HepG2 (cell line): ENCODE measurements around the gene CBX7. TPM values are rescaled to one million over a fixed set of nuclear protein-coding genes. Genes with fewer than 3 reads are reported as not detected.
A peak's percentile ranks its signal among the peaks of the same experiment; 100 is the strongest.

Experiments
- ATAC-seq: fragments of 200-7000 bp; cut with Tn5 transposase; 3 replicates; pipeline ENCODE4 v1.9.1; 2020; ENCODE audit warnings: mild to moderate bottlenecking, moderate library complexity
- BruUV-seq: library from RNA; stranded (reverse); fragments of 400-500 nt; replicated peaks from 2 replicates; lab custom pipeline; 2021; lab: Mats Ljungman, UMichigan
- CTCF ChIA-PET: fragments of 300-600 bp; formaldehyde crosslinking; extraction: SDS; loops from one replicate; lab custom pipeline; 2021; ENCODE audit warnings: low total read pairs, inconsistent platforms, low intra/inter-chr PET ratio; lab: Yijun Ruan, JAX
- POLR2A ChIA-PET: fragments of 350-600 bp; sonication (Branson Sonifier 250); formaldehyde crosslinking; loops from one replicate; lab custom pipeline; 2020; ENCODE audit warnings: antibody characterized with exemption, inconsistent platforms; lab: Yijun Ruan, JAX
- DNase-seq: peaks from one replicate; pipeline ENCODE4 v3.0.0-alpha.2; 2015; ENCODE audit warnings: low spot score
- FAIRE-seq: peaks from 3 replicates; lab custom pipeline; 2011; peaks lifted over from hg19 to GRCh38; lab: Jason Lieb, UNC
- H2AFZ ChIP-seq: one replicate; pipeline ENCODE4 v1.6.1; 2011; ENCODE audit warnings: low read length, inconsistent platforms
- H3K27ac ChIP-seq: fragments of 300-600 bp; 3 replicates; pipeline ENCODE4 v1.8.0; 2011; ENCODE audit warnings: mixed run types, mild to moderate bottlenecking, mixed read lengths, low read length, inconsistent platforms; ENCODE audit not compliant: insufficient read depth; ENCODE audit errors: extremely low read length
- H3K27me3 ChIP-seq, 2 experiments: fragments of 200-600 bp in 1 of 2; 2 replicates in 1 of 2; 3 replicates in 1 of 2; pipeline versions ENCODE4 v1.6.0 to v1.8.0; 2011; ENCODE audit warnings: low read length in 2 of 2, mild to moderate bottlenecking in 2 of 2, moderate library complexity in 2 of 2, inconsistent platforms in 1 of 2; ENCODE audit not compliant: insufficient read depth in 2 of 2, control insufficient read depth in 1 of 2
- H3K36me3 ChIP-seq, 2 experiments: fragments of 200-600 bp in 1 of 2; replicated peaks in 1 of 2; 2 replicates in 1 of 2; 3 replicates in 1 of 2; pipeline versions ENCODE4 v1.5.1 to v1.8.0; 2011; ENCODE audit warnings: low read length in 2 of 2, inconsistent platforms in 1 of 2; ENCODE audit not compliant: insufficient read depth in 2 of 2, control insufficient read depth in 1 of 2
- H3K4me1 ChIP-seq: 2 replicates; pipeline ENCODE4 v1.5.1; 2012; ENCODE audit warnings: low read length, inconsistent platforms; ENCODE audit not compliant: insufficient read depth
- H3K4me2 ChIP-seq: 2 replicates; pipeline ENCODE4 v1.6.0; 2011; ENCODE audit warnings: low read depth, low read length, inconsistent platforms
- H3K4me3 ChIP-seq, 3 experiments: fragments of 200-600 bp in 1 of 3; sonication (generic), shearing (Covaris generic) in 1 of 3; replicated peaks in 1 of 3; 2 replicates each; pipeline ENCODE4 v1.5.1; 2011 to 2016; ENCODE audit warnings: low read length in 3 of 3, inconsistent platforms in 2 of 3, low read depth in 2 of 3, mild to moderate bottlenecking in 2 of 3, control low read depth in 1 of 3, mixed read lengths in 1 of 3; ENCODE audit not compliant: insufficient read depth in 1 of 3
- H3K79me2 ChIP-seq: one replicate; pipeline ENCODE4 v1.6.1; 2011; ENCODE audit warnings: low read length, inconsistent platforms; ENCODE audit not compliant: insufficient read depth
- H3K9ac ChIP-seq: 2 replicates; pipeline ENCODE4 v1.6.0; 2011; ENCODE audit warnings: mild to moderate bottlenecking, low read depth, low read length, inconsistent platforms; ENCODE audit not compliant: insufficient read depth
- H3K9me3 ChIP-seq: 2 replicates; pipeline ENCODE4 v1.5.1; 2012; ENCODE audit warnings: mild to moderate bottlenecking, low read length
- H4K20me1 ChIP-seq: 2 replicates; pipeline ENCODE4 v1.6.0; 2011; ENCODE audit warnings: inconsistent platforms, mild to moderate bottlenecking, low read length, moderate library complexity; ENCODE audit not compliant: insufficient read depth
- BRD4 ChIP-seq: sonication (generic); formaldehyde crosslinking; IDR thresholded peaks from 2 replicates; pipeline ENCODE4 v1.4.0; 2020; ENCODE audit warnings: missing genetic modification reagents
- MTF2 ChIP-seq: sonication (generic); formaldehyde crosslinking; IDR thresholded peaks from 2 replicates; pipeline ENCODE4 v1.5.0; 2020; ENCODE audit warnings: missing genetic modification reagents, borderline replicate concordance
- STAT5B ChIP-seq: sonication (generic); formaldehyde crosslinking; IDR thresholded peaks from 2 replicates; pipeline ENCODE4 v1.4.0; 2020; ENCODE audit warnings: missing genetic modification reagents
- ZNF780A ChIP-seq: sonication (generic); formaldehyde crosslinking; IDR thresholded peaks from 2 replicates; pipeline ENCODE4 v1.8.0; 2022; ENCODE audit warnings: mild to moderate bottlenecking, missing genetic modification reagents, moderate library complexity
- ZNF878 ChIP-seq: sonication (generic); formaldehyde crosslinking; IDR thresholded peaks from 2 replicates; pipeline ENCODE4 v1.8.1; 2023; ENCODE audit warnings: mild to moderate bottlenecking, missing genetic modification reagents, moderate library complexity
- WGBS: methylation state at CpG from one replicate; pipeline ENCODE4 v1.1.6; 2017; ENCODE audit warnings: low lambda C conversion rate; 5-methylcytosine and 5-hydroxymethylcytosine counted together
- in situ Hi-C: cut with HindIII; loops from 2 replicates; pipeline ENCODE4 v1.10.0; 2017; ENCODE audit warnings: low pct_unique_long_range_greater_than_20kb; ENCODE audit not compliant: extremely low pct_ligation_motif_present
- intact Hi-C: fragments of 100-400 bp; cut with micrococcal nuclease; formaldehyde crosslinking; loops from one replicate; pipeline ENCODE4 v1.10.0; 2022; ENCODE audit not compliant: unreplicated experiment
- polyA plus RNA-seq, 8 experiments: library from polyadenylated mRNA; depleted of rRNA in 3 of 8; stranded (reverse) in 7 of 8; unstranded in 1 of 8; fragments of >200 nt; fragmentation: Illumina TruSeq in 4 of 8; extraction: Trizol in 4 of 8; gene quantifications; 2 replicates each; pipeline versions ENCODE4 v1.2.1 to v1.2.3, GENCODE V29; 2011 to 2016; ENCODE audit warnings: low read depth in 4 of 8, missing spikeins in 1 of 8, mixed read lengths in 1 of 8; ENCODE audit not compliant: insufficient read depth in 1 of 8
- total RNA-seq, 5 experiments: library from RNA; depleted of rRNA; stranded (reverse); fragments of >200 nt; fragmentation: Illumina TruSeq; extraction: Trizol; gene quantifications; 2 replicates each; pipeline ENCODE4 v1.2.3, GENCODE V29; 2016; ENCODE audit warnings: low read depth in 1 of 5
- TF ChIP-seq, protein P1 (sequence below): sonication (generic); formaldehyde crosslinking; IDR thresholded peaks from 2 replicates; pipeline ENCODE4 v1.5.0; 2020; ENCODE audit warnings: mild to moderate bottlenecking, missing genetic modification reagents
- TF ChIP-seq, protein P2 (sequence below): sonication (generic); IDR thresholded peaks from 2 replicates; pipeline ENCODE4 v1.6.1; 2016; ENCODE audit warnings: low read depth, borderline replicate concordance
- TF ChIP-seq, protein P3 (sequence below): IDR thresholded peaks from 2 replicates; pipeline ENCODE4 v1.6.1; 2016; ENCODE audit warnings: low read depth
- TF ChIP-seq, protein P4 (sequence below): sonication (generic); formaldehyde crosslinking; IDR thresholded peaks from 2 replicates; pipeline ENCODE4 v1.4.0; 2020; ENCODE audit warnings: missing genetic modification reagents, mild to moderate bottlenecking, borderline replicate concordance
- TF ChIP-seq, protein P5 (sequence below): sonication (generic); formaldehyde crosslinking; conservative IDR thresholded peaks from 2 replicates; pipeline ENCODE4 v1.4.0; 2020; ENCODE audit warnings: missing genetic modification reagents
- TF ChIP-seq, protein P6 (sequence below): sonication (generic); formaldehyde crosslinking; IDR thresholded peaks from 2 replicates; pipeline ENCODE4 v1.8.1; 2023; ENCODE audit warnings: mild to moderate bottlenecking, missing genetic modification reagents

CBX7 gene
- total and polyA plus RNA-seq, 2 of the 13 experiments (the other 11 are each of a cell fraction or from before 2014, with no cell fraction given): 0.35 to 4.9 TPM

DNA sequence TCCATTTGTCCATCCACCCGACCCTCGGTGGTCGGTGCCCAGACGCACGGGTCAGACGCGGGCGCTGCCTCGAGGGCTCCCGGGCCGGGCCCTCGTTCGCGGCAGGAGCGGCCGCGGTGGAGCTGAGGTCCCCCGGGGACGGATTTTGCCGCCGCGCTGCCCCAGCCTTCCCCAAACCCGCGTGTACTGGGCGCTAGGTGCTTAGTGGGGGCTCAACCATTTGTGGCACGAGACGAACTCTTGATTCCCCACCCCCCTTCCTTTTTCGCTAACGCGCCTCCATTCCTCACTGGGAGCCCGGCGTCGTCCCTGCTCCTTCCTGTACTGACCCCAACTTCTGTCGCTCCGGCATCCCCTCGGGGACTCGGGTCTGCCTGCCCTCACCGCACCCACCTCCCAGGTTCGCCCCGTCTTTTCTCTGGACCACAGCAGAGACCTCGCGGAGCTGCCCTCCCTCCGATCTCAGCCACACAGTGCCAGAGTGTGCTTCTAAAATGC, 789 bp upstream of the CBX7 start (continued):
- TF ChIP-seq, protein P1, sequence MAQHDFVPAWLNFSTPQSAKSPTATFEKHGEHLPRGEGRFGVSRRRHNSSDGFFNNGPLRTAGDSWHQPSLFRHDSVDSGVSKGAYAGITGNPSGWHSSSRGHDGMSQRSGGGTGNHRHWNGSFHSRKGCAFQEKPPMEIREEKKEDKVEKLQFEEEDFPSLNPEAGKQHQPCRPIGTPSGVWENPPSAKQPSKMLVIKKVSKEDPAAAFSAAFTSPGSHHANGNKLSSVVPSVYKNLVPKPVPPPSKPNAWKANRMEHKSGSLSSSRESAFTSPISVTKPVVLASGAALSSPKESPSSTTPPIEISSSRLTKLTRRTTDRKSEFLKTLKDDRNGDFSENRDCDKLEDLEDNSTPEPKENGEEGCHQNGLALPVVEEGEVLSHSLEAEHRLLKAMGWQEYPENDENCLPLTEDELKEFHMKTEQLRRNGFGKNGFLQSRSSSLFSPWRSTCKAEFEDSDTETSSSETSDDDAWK: no peak
- TF ChIP-seq, protein P2, sequence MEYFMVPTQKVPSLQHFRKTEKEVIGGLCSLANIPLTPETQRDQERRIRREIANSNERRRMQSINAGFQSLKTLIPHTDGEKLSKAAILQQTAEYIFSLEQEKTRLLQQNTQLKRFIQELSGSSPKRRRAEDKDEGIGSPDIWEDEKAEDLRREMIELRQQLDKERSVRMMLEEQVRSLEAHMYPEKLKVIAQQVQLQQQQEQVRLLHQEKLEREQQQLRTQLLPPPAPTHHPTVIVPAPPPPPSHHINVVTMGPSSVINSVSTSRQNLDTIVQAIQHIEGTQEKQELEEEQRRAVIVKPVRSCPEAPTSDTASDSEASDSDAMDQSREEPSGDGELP: no peak
- TF ChIP-seq MTF2 (CRISPR knock-in tag) (no peak), ZNF878 (CRISPR knock-in tag) (no peak)
- TF ChIP-seq, protein P3, sequence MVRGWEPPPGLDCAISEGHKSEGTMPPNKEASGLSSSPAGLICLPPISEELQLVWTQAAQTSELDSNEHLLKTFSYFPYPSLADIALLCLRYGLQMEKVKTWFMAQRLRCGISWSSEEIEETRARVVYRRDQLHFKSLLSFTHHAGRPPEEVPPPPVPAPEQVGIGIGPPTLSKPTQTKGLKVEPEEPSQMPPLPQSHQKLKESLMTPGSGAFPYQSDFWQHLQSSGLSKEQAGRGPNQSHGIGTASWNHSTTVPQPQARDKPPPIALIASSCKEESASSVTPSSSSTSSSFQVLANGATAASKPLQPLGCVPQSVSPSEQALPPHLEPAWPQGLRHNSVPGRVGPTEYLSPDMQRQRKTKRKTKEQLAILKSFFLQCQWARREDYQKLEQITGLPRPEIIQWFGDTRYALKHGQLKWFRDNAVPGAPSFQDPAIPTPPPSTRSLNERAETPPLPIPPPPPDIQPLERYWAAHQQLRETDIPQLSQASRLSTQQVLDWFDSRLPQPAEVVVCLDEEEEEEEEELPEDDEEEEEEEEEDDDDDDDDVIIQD: no peak
- TF ChIP-seq, all 625 proteins: peak for 11

DNA sequence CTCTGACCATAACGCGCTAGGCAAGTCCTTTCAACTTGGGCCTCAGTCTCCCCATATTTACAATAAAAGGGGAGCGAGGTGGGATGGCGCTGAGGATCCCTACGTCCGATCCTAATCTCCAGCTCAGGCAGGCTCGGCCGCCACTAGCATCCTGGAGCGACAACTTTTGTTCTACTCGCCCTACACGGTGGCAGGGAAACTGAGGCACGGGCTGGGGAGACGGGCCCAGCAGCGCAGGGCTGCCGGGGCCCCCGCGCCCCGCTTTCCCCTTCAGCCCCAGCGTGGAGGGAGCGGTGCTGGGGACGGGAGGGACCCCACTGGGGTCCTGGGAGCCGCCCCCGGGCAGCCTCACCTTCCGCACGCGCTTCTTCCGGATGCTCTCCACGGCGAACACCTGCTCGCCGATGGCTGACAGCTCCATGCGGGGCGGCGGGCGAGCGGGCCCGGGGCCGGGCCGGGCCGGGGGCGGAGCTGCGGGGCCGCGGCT, 413 bp downstream of the CBX7 start:
- Histone ChIP-seq H3K36me3 (no peaks in the 10 kb centered on the region), H3K4me3 (peak overlapping the region; percentile 59 to 79 (median 67)), H3K9ac (peak overlapping the region; percentile 66; the same call in 1 of the 2 replicates), H2AFZ (no peak overlapping the region), H3K27ac (no peak overlapping the region), H3K27me3 (peaks cover 2 to 32% of the 10 kb centered on the region in 2 experiments; a peak in 4 of 5 replicates), H4K20me1 (no peaks in the 10 kb centered on the region), H3K79me2 (no peaks in the 10 kb centered on the region), H3K4me1 (peaks cover 48% of the 10 kb centered on the region), H3K4me2 (peak overlapping the region; percentile 95), H3K9me3 (no peaks in the 10 kb centered on the region)
- no peak for DNase-seq
- WGBS: 20% methylated on average over 1 of the region's 44 CpGs
- FAIRE-seq: no peak
- peak; percentile 28 for ATAC-seq
- ChIA-PET CTCF (no interaction called here), POLR2A (interaction anchor here (1.0 to 2.6 kb wide), 7 partner anchors 17 to 167 kb away, joined by 3 to 38 read pairs (median 3); partner anchors contain the start of gene RPL3)
- in situ Hi-C loops (no loop called here), intact Hi-C loops (no loop called here)
- no TSS peak for BruUV-seq
- TF ChIP-seq STAT5B (CRISPR knock-in tag) (no peak), ZNF780A (CRISPR knock-in tag) (no peak), BRD4 (CRISPR knock-in tag) (no peak)
- TF ChIP-seq, protein P4, sequence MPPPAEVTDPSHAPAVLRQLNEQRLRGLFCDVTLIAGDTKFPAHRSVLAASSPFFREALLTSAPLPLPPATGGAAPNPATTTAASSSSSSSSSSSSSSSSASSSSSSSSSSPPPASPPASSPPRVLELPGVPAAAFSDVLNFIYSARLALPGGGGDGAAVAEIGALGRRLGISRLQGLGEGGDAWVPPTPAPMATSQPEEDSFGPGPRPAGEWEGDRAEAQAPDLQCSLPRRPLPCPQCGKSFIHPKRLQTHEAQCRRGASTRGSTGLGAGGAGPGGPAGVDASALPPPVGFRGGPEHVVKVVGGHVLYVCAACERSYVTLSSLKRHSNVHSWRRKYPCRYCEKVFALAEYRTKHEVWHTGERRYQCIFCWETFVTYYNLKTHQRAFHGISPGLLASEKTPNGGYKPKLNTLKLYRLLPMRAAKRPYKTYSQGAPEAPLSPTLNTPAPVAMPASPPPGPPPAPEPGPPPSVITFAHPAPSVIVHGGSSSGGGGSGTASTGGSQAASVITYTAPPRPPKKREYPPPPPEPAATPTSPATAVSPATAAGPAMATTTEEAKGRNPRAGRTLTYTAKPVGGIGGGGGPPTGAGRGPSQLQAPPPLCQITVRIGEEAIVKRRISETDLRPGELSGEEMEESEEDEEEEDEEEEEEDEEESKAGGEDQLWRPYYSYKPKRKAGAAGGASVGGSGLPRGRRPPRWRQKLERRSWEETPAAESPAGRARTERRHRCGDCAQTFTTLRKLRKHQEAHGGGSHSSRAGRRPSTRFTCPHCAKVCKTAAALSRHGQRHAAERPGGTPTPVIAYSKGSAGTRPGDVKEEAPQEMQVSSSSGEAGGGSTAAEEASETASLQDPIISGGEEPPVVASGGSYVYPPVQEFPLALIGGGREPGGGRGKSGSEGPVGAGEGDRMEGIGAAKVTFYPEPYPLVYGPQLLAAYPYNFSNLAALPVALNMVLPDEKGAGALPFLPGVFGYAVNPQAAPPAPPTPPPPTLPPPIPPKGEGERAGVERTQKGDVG: no peak
- TF ChIP-seq, protein P5, sequence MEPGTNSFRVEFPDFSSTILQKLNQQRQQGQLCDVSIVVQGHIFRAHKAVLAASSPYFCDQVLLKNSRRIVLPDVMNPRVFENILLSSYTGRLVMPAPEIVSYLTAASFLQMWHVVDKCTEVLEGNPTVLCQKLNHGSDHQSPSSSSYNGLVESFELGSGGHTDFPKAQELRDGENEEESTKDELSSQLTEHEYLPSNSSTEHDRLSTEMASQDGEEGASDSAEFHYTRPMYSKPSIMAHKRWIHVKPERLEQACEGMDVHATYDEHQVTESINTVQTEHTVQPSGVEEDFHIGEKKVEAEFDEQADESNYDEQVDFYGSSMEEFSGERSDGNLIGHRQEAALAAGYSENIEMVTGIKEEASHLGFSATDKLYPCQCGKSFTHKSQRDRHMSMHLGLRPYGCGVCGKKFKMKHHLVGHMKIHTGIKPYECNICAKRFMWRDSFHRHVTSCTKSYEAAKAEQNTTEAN (CRISPR knock-in tag): no peak
- TF ChIP-seq, protein P6, sequence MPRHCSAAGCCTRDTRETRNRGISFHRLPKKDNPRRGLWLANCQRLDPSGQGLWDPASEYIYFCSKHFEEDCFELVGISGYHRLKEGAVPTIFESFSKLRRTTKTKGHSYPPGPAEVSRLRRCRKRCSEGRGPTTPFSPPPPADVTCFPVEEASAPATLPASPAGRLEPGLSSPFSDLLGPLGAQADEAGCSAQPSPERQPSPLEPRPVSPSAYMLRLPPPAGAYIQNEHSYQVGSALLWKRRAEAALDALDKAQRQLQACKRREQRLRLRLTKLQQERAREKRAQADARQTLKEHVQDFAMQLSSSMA (CRISPR knock-in tag): no peak
